Smooth muscle cell (in vitro differentiated cells): ENCODE measurements around the gene HADHA. TPM values are rescaled to one million over a fixed set of nuclear protein-coding genes. Genes with fewer than 3 reads are reported as not detected.

ENCODE experiments used
- DNase-seq: peaks from one replicate; lab custom pipeline; 2025; ENCODE audit not compliant: unreplicated experiment; lab: John Stamatoyannopoulos, UW
- H2AFZ ChIP-seq: fragments of 200-600 bp; sonication (generic); 2 replicates; pipeline ENCODE4 v1.6.0; 2016; ENCODE audit warnings: antibody characterized with exemption, low read depth, mild to moderate bottlenecking
- H3F3A ChIP-seq: fragments of 200-600 bp; sonication (generic); 2 replicates; pipeline ENCODE4 v1.6.0; 2017; ENCODE audit warnings: antibody characterized with exemption, low read depth
- H3K27ac ChIP-seq: fragments of 200-600 bp; sonication (generic); 2 replicates; pipeline ENCODE4 v1.5.1; 2016; ENCODE audit warnings: low read depth, mild to moderate bottlenecking
- H3K27me3 ChIP-seq: fragments of 200-600 bp; sonication (generic); 2 replicates; pipeline ENCODE4 v1.6.1; 2016; ENCODE audit warnings: low read depth, mild to moderate bottlenecking
- H3K36me3 ChIP-seq: fragments of 200-600 bp; sonication (generic); 2 replicates; pipeline ENCODE4 v1.5.1; 2016; ENCODE audit warnings: low read depth
- H3K4me1 ChIP-seq: fragments of 200-600 bp; sonication (generic); 2 replicates; pipeline ENCODE4 v1.5.1; 2016; ENCODE audit warnings: low read depth
- H3K4me2 ChIP-seq: fragments of 200-600 bp; sonication (generic); 2 replicates; pipeline ENCODE4 v1.6.0; 2016; ENCODE audit warnings: mild to moderate bottlenecking
- H3K4me3 ChIP-seq: fragments of 200-600 bp; sonication (generic); 2 replicates; pipeline ENCODE4 v1.5.1; 2016; ENCODE audit warnings: mild to moderate bottlenecking
- H3K79me2 ChIP-seq: fragments of 200-600 bp; sonication (generic); 2 replicates; pipeline ENCODE4 v1.6.0; 2016; ENCODE audit warnings: low read depth, mild to moderate bottlenecking
- H3K9ac ChIP-seq: fragments of 200-600 bp; sonication (generic); 2 replicates; pipeline ENCODE4 v1.6.0; 2016; ENCODE audit warnings: low read depth
- H3K9me3 ChIP-seq: fragments of 200-600 bp; sonication (generic); replicated peaks from 2 replicates; pipeline ENCODE4 v1.5.1; 2016; ENCODE audit warnings: low read depth
- H4K20me1 ChIP-seq: fragments of 200-600 bp; sonication (generic); 2 replicates; pipeline ENCODE4 v1.6.0; 2016; ENCODE audit warnings: low read depth
- CTCF ChIP-seq: fragments of 200-600 bp; sonication (generic); IDR thresholded peaks from 2 replicates; pipeline ENCODE4 v1.5.1; 2017; ENCODE audit warnings: borderline replicate concordance, mild to moderate bottlenecking, antibody characterized with exemption; ENCODE audit not compliant: insufficient read depth, poor library complexity, severe bottlenecking
- WGBS: methylation state at CpG from one replicate; pipeline ENCODE4 v1.1.7; 2016; ENCODE audit warnings: low lambda C conversion rate; 5-methylcytosine and 5-hydroxymethylcytosine counted together
- polyA plus RNA-seq: library from polyadenylated mRNA; unstranded; fragments of >200 nt; fragmentation: Nextera tagmentation; extraction: Ambion mirVana; gene quantifications from 2 replicates; pipeline ENCODE4 v1.2.1, GENCODE V29; 2016
- total RNA-seq: library from RNA; depleted of rRNA; stranded (reverse); fragments of >200 nt; gene quantifications from 2 replicates; pipeline ENCODE4 v1.2.3, GENCODE V29; 2014

HADHA gene
- total and polyA plus RNA-seq, 2 experiments from 2014 or later, result 96.9 to 111 TPM

- no peaks in the 10 kb centered on the region for H3K36me3 ChIP-seq
- no peaks in the 10 kb centered on the region for H3F3A ChIP-seq
- 87% methylated on average over 12 of the region's 12 CpGs for WGBS
- no peak overlapping the region for H2AFZ ChIP-seq
- no peak for DNase-seq
- no peak overlapping the region for H3K27ac ChIP-seq
- H3K4me1 ChIP-seq, result no peaks in the 10 kb centered on the region
- H3K9me3 ChIP-seq, result no peaks in the 10 kb centered on the region
- TF ChIP-seq CTCF, result no peak
- H3K4me3 ChIP-seq, result no peak overlapping the region
- no peak overlapping the region for H3K4me2 ChIP-seq
- no peaks in the 10 kb centered on the region for H4K20me1 ChIP-seq
- no peak overlapping the region for H3K9ac ChIP-seq
- H3K27me3 ChIP-seq, result no peaks in the 10 kb centered on the region
- H3K79me2 ChIP-seq, result no peaks in the 10 kb centered on the region
Observed at GRCh38 chr2:26195040-26195984, 49.1 kb downstream of the HADHA start.

DNA sequence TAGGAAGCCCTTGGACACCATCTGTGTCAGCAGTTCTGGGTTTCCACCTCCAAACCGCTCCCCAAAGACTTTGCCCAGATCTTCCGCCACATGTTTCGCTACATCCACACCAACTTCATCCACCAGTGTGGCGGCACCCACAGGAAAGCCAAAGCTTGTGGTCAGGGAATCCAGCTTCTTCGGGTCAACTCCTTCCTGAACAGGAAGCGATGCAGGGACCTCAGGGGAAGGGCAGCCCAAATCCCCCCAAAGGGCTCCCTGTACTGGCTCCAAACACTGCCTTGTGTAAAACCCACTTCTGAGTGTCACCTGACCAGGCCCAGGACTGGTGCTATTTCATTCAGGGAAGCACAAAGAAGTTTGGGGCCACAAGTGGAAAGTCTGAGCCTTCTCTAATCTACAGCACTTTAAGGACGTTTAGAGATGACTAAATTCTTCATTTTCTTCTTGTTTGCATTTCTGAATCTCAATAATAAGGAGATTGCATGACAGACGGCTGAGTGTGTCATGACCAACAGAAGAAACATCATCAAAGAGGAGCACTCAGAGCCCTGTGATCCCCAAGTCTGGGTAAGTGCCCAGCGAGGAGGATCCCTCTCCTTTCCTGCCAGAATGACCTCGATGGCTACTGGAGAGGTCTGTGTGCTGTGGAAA, 50.7 kb downstream of the HADHA start:
- H2AFZ ChIP-seq, result no peak overlapping the region
- DNase-seq, result no peak
- no peak for TF ChIP-seq CTCF
- no peaks in the 10 kb centered on the region for H3K79me2 ChIP-seq
- WGBS, result 97% methylated on average over 10 of the region's 10 CpGs
- H3K9ac ChIP-seq, result no peak overlapping the region
- no peaks in the 10 kb centered on the region for H3K27me3 ChIP-seq
- no peaks in the 10 kb centered on the region for H3F3A ChIP-seq
- H3K27ac ChIP-seq, result no peak overlapping the region
- no peaks in the 10 kb centered on the region for H3K9me3 ChIP-seq
- H3K36me3 ChIP-seq, result no peaks in the 10 kb centered on the region
- H4K20me1 ChIP-seq, result no peaks in the 10 kb centered on the region
- no peaks in the 10 kb centered on the region for H3K4me1 ChIP-seq
- H3K4me2 ChIP-seq, result no peak overlapping the region
- H3K4me3 ChIP-seq, result no peak overlapping the region

GRCh38 chr2:26191316-26192159, 52.9 kb downstream of the HADHA start:
- Histone ChIP-seq H3K4me2 (no peak overlapping the region), H3K4me3 (no peak overlapping the region), H2AFZ (no peak overlapping the region), H3K36me3 (no peaks in the 10 kb centered on the region), H4K20me1 (no peaks in the 10 kb centered on the region), H3K9ac (no peak overlapping the region), H3K9me3 (no peaks in the 10 kb centered on the region), H3K4me1 (no peaks in the 10 kb centered on the region), H3K79me2 (no peaks in the 10 kb centered on the region), H3K27ac (no peak overlapping the region), H3F3A (no peaks in the 10 kb centered on the region), H3K27me3 (no peaks in the 10 kb centered on the region)
- no peak for DNase-seq
- TF ChIP-seq CTCF, result no peak
- 96% methylated on average over 20 of the region's 20 CpGs for WGBS
